Gastroesophageal sphincter (tissue), 3 donors: Measurements from ENCODE around the gene ITPR2.

Experiments
- CTCF ChIP-seq, 4 experiments: fragments of 200-600 bp in 2 of 4; fragments of 450-650 bp in 2 of 4; sonication (generic) in 1 of 4; IDR thresholded peaks; one replicate each; pipeline ENCODE4 v1.5.1; 2017 to 2019; ENCODE audit warnings: antibody characterized with exemption in 4 of 4, mild to moderate bottlenecking in 2 of 4, moderate library complexity in 2 of 4
- EP300 ChIP-seq: sonication (generic); formaldehyde crosslinking; IDR thresholded peaks from one replicate; pipeline ENCODE4 v1.6.1; 2017; ENCODE audit warnings: antibody characterized with exemption, mild to moderate bottlenecking
- POLR2A ChIP-seq, 2 donors: fragments of 450-650 bp; IDR thresholded peaks; one replicate each; pipeline ENCODE4 v1.6.1; 2017; ENCODE audit warnings: antibody characterized with exemption in 2 of 2, mild to moderate bottlenecking in 2 of 2, moderate library complexity in 1 of 2
- POLR2AphosphoS5 ChIP-seq: sonication (generic); formaldehyde crosslinking; IDR thresholded peaks from one replicate; pipeline ENCODE4 v1.6.1; 2017; ENCODE audit warnings: antibody characterized with exemption

- TF ChIP-seq CTCF (IDR thresholded peaks at IDR 0.05) (no peak), EP300 (no peak), POLR2AphosphoS5 (no peak), POLR2A (IDR thresholded peaks at IDR 0.05) (no peak)
Observed at GRCh38 chr12:26461776-26462175, 371.2 kb downstream of the ITPR2 start.
